Testis (tissue), 3 donors: Measurements from ENCODE around the gene PTPRN2. TPM values are rescaled to one million over a fixed set of nuclear protein-coding genes. Genes with fewer than 3 reads are reported as not detected.

Experiments used
- DNase-seq: peaks from one replicate; pipeline ENCODE4 v3.0.0-alpha.2; 2019
- H3K27ac ChIP-seq, 2 donors: fragments of 200-600 bp; sonication (generic); one replicate each; pipeline ENCODE4 v1.5.1; 2019
- H3K27me3 ChIP-seq: fragments of 200-600 bp; sonication (generic); one replicate; pipeline ENCODE4 v1.5.1; 2019
- H3K36me3 ChIP-seq: fragments of 200-600 bp; sonication (generic); one replicate; pipeline ENCODE4 v1.5.1; 2017; ENCODE audit warnings: low read depth; ENCODE audit errors: missing control alignments
- H3K4me1 ChIP-seq: fragments of 200-600 bp; sonication (generic); one replicate; pipeline ENCODE4 v1.5.1; 2019
- H3K4me3 ChIP-seq, 2 donors: fragments of 200-600 bp; sonication (generic); one replicate each; pipeline ENCODE4 v1.5.1; 2017 to 2019
- H3K9me3 ChIP-seq: fragments of 200-600 bp; sonication (generic); one replicate; pipeline ENCODE4 v1.5.1; 2017
- POLR2A ChIP-seq: fragments of 450-650 bp; IDR thresholded peaks from one replicate; pipeline ENCODE4 v1.6.1; 2017; ENCODE audit warnings: antibody characterized with exemption, mild to moderate bottlenecking, moderate library complexity
- WGBS, 2 donors: methylation state at CpG; one replicate each; pipeline ENCODE4 v1.1.5; 2018; 5-methylcytosine and 5-hydroxymethylcytosine counted together
- intact Hi-C: fragments of 100-400 bp; cut with DNase I; formaldehyde crosslinking; loops from one replicate; pipeline ENCODE4 v1.15.1; 2023; ENCODE audit warnings: low total_unique reads
- polyA plus RNA-seq: library from polyadenylated mRNA; stranded (reverse); fragments of 350-450 nt; fragmentation: Illumina TruSeq; extraction: RNeasy Lipid Tissue Mini Kit (QIAGEN cat#74804); gene quantifications from one replicate; pipeline ENCODE4 v1.2.3, GENCODE V29; 2014; ENCODE audit warnings: low read depth, low replicate concordance; ENCODE audit not compliant: insufficient read depth
- total RNA-seq, 2 donors: library from RNA; depleted of rRNA; stranded (reverse); fragments of >200 nt; gene quantifications; one replicate each; pipeline ENCODE4 v1.2.3, GENCODE V29; 2016
- TF ChIP-seq, protein P1 (sequence below), 3 experiments: fragments of 450-650 bp in 2 of 3; fragments of 200-600 bp in 1 of 3; sonication (generic) in 1 of 3; IDR thresholded peaks; one replicate each; pipeline ENCODE4 v1.5.1; 2016 to 2019; ENCODE audit warnings: antibody characterized with exemption in 3 of 3, mild to moderate bottlenecking in 2 of 3, moderate library complexity in 1 of 3

Gene PTPRN2
- total and polyA plus RNA-seq, 3 donors from 2014 or later: 9.3 to 10.8 (median 9.8) TPM

DNA sequence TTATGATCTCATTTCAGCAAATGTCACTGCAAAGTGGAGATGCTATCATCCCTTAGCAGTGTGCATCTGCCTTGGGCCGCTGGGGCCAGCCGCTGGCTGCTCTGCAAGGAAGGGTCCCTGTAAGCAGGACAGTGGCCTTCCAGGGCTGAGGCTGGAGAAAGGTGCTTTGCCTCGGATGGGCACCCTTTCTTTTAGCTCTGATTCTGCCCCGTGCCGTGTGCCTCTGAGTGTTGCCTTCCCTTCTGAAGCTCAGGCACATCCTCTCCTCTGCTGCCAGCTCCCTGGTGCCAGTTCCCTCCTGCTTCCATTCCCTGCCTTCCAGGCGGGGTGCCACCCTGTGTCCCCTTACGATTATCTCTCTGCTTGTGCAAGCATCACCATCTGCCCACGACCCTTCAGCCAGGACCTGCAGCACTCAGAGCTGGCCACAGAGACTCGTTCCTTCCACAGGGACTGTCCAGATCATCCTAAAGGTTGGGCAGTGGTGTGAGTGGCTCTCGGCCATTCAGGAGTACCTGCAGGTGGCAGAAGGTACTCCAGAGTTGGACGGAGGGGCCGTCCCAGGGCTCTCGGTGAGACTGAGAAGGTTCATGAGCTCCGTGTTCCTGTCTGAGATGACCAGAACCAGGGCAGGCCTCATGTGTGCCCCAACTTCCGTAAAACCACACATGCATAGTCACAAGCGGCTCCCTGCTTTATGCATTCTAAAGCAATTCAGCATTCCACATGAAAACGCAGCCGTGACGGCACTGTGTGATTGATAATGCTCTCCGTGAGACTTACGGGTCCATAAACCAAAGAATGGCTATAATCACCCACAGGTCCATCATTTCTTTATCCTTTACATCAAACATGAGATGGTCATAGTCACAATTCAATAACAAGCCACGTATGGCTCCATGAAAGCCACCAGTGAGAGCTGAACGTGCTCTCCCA lies 879.4 kb downstream of the PTPRN2 start:
- Histone ChIP-seq H3K27ac (no peak overlapping the region), H3K27me3 (no peaks in the 10 kb centered on the region), H3K4me3 (no peak overlapping the region), H3K4me1 (no peaks in the 10 kb centered on the region), H3K9me3 (no peaks in the 10 kb centered on the region), H3K36me3 (no peaks in the 10 kb centered on the region)
- DNase-seq: no peak
- WGBS, 2 donors: 84 to 88% methylated on average over 15 to 23 of the region's 23 CpGs
- no peak for TF ChIP-seq POLR2A
- TF ChIP-seq, protein P1, sequence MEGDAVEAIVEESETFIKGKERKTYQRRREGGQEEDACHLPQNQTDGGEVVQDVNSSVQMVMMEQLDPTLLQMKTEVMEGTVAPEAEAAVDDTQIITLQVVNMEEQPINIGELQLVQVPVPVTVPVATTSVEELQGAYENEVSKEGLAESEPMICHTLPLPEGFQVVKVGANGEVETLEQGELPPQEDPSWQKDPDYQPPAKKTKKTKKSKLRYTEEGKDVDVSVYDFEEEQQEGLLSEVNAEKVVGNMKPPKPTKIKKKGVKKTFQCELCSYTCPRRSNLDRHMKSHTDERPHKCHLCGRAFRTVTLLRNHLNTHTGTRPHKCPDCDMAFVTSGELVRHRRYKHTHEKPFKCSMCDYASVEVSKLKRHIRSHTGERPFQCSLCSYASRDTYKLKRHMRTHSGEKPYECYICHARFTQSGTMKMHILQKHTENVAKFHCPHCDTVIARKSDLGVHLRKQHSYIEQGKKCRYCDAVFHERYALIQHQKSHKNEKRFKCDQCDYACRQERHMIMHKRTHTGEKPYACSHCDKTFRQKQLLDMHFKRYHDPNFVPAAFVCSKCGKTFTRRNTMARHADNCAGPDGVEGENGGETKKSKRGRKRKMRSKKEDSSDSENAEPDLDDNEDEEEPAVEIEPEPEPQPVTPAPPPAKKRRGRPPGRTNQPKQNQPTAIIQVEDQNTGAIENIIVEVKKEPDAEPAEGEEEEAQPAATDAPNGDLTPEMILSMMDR (IDR thresholded peaks at IDR 0.05): no peak
- intact Hi-C loops: no loop called here

DNA sequence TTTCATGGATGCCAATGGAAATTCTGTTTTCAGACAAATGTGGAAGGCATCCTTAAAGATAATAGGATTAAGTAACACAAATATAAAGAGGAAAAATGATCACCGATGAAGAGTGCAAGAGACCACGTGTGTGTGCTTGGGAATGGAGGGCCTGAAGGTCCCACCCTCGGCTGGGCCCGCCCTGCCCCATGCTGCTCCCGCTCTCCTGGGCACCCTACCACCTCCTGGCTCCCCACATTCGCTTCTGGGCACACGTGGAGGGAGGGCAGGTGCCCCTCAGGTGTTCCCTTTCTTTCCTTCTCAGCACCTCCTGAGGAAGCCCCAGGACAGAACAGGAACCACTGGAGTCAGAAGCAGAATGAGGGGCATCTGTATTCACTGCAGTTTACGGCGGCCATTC lies 883.3 kb downstream of the PTPRN2 start:
- Histone ChIP-seq H3K36me3 (no peaks in the 10 kb centered on the region), H3K9me3 (no peaks in the 10 kb centered on the region), H3K27me3 (no peaks in the 10 kb centered on the region), H3K27ac (no peak overlapping the region), H3K4me3 (no peak overlapping the region), H3K4me1 (no peaks in the 10 kb centered on the region)
- WGBS, 2 donors: 83 to 84% methylated on average over 9 of the region's 9 CpGs
- TF ChIP-seq, protein P1 (IDR thresholded peaks at IDR 0.05): no peak
- no peak for TF ChIP-seq POLR2A
- intact Hi-C loops: no loop called here
- no peak for DNase-seq

GRCh38 chr7:157703534-157704195 lies 884.0 kb downstream of the PTPRN2 start:
- H3K27ac ChIP-seq: no peak overlapping the region
- intact Hi-C loops: no loop called here
- no peak overlapping the region for H3K4me3 ChIP-seq
- no peak for DNase-seq
- H3K9me3 ChIP-seq: no peaks in the 10 kb centered on the region
- WGBS, 2 donors: 84 to 92% methylated on average over 20 to 21 of the region's 21 CpGs
- TF ChIP-seq, protein P1 (IDR thresholded peaks at IDR 0.05): no peak
- no peak for TF ChIP-seq POLR2A
- no peaks in the 10 kb centered on the region for H3K27me3 ChIP-seq
- H3K4me1 ChIP-seq: no peaks in the 10 kb centered on the region
- H3K36me3 ChIP-seq: no peaks in the 10 kb centered on the region

DNA sequence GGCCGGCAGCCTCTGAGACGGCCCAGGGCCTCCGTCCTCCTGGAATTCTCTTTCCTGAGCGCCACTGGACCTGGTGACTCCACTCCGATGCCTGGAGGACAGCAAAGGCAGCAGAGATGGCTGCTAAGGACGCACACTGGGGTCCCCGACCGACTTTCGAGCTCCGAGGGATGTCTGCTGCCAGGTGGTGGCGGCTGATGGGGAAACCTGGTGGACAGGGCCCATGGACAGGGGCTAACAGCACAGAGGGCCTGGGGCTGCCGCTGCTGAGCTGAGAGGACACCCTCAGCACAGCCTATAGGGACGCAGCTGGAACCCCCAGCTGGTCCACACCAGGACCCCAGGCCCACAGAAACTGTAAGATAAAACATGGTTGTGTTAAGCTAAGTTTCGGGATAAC lies 884.5 kb downstream of the PTPRN2 start:
- TF ChIP-seq, protein P1 (IDR thresholded peaks at IDR 0.05): no peak
- TF ChIP-seq POLR2A: no peak
- H3K4me3 ChIP-seq: no peak overlapping the region
- 88 to 90% methylated on average over 6 to 14 of the region's 14 CpGs for WGBS, 2 donors
- intact Hi-C loops: no loop called here
- H3K9me3 ChIP-seq: no peaks in the 10 kb centered on the region
- DNase-seq: peak; percentile 9
- H3K4me1 ChIP-seq: no peaks in the 10 kb centered on the region
- no peaks in the 10 kb centered on the region for H3K27me3 ChIP-seq
- no peak overlapping the region for H3K27ac ChIP-seq
- no peaks in the 10 kb centered on the region for H3K36me3 ChIP-seq
